Bronchial epithelial cell (primary cell): Measurements from ENCODE around the gene SEMA4C. TPM values are rescaled to one million over a fixed set of nuclear protein-coding genes. Genes with fewer than 3 reads are reported as not detected.

Source experiments
- DNase-seq: peaks from one replicate; pipeline ENCODE4 v3.0.0-alpha.2; 2010; ENCODE audit warnings: low read depth
- FAIRE-seq: peaks from 2 replicates; lab custom pipeline; 2011; peaks lifted over from hg19 to GRCh38; lab: Jason Lieb, UNC
- H3K27me3 ChIP-seq: 2 replicates; pipeline ENCODE4 v1.5.1; 2011; ENCODE audit warnings: low read length; ENCODE audit not compliant: control insufficient read depth, insufficient read depth
- H3K36me3 ChIP-seq: 2 replicates; pipeline ENCODE4 v1.5.1; 2011; ENCODE audit warnings: low read length; ENCODE audit not compliant: control insufficient read depth, insufficient read depth
- H3K4me3 ChIP-seq: 2 replicates; pipeline ENCODE4 v1.5.1; 2011; ENCODE audit warnings: mild to moderate bottlenecking, low read depth, low read length, control low read depth
- total RNA-seq: library from RNA; depleted of rRNA; stranded (reverse); fragments of >200 nt; gene quantifications from 2 replicates; pipeline ENCODE4 v1.2.1, GENCODE V29; 2014
- TF ChIP-seq, protein P1 (sequence below): IDR thresholded peaks from 2 replicates; pipeline ENCODE4 v1.5.1; 2011; ENCODE audit warnings: mild to moderate bottlenecking, moderate library complexity, low read length, control low read depth, inconsistent platforms; ENCODE audit not compliant: insufficient read depth, severe bottlenecking

SEMA4C gene
- total RNA-seq, 1 donor from 2014 or later, result 8.2 TPM

DNA sequence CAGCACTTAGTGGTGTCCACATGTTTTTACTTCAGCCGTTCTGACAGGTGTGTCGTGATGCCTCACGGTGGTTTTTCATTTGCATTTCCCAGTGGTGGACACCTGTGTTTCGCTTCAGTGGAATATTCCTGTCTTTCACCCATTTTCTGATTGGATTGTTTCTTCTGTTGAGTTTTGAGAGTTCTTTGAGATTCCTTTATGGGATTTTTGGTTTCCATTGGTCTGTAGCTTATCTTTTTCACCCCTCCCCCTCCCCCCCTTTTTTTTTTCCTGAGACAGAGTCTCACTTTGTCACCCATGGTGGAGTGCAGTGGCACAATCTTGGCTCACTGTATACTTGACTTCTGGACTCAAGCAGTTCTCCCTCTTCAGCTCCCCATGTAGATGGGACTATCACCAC, 34.0 kb downstream of the SEMA4C start:
- Histone ChIP-seq H3K4me3 (no peak overlapping the region), H3K27me3 (no peaks in the 10 kb centered on the region), H3K36me3 (peaks cover 4% of the 10 kb centered on the region)
- TF ChIP-seq, protein P1, sequence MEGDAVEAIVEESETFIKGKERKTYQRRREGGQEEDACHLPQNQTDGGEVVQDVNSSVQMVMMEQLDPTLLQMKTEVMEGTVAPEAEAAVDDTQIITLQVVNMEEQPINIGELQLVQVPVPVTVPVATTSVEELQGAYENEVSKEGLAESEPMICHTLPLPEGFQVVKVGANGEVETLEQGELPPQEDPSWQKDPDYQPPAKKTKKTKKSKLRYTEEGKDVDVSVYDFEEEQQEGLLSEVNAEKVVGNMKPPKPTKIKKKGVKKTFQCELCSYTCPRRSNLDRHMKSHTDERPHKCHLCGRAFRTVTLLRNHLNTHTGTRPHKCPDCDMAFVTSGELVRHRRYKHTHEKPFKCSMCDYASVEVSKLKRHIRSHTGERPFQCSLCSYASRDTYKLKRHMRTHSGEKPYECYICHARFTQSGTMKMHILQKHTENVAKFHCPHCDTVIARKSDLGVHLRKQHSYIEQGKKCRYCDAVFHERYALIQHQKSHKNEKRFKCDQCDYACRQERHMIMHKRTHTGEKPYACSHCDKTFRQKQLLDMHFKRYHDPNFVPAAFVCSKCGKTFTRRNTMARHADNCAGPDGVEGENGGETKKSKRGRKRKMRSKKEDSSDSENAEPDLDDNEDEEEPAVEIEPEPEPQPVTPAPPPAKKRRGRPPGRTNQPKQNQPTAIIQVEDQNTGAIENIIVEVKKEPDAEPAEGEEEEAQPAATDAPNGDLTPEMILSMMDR, result no peak
- FAIRE-seq, result no peak
- no peak for DNase-seq

DNA sequence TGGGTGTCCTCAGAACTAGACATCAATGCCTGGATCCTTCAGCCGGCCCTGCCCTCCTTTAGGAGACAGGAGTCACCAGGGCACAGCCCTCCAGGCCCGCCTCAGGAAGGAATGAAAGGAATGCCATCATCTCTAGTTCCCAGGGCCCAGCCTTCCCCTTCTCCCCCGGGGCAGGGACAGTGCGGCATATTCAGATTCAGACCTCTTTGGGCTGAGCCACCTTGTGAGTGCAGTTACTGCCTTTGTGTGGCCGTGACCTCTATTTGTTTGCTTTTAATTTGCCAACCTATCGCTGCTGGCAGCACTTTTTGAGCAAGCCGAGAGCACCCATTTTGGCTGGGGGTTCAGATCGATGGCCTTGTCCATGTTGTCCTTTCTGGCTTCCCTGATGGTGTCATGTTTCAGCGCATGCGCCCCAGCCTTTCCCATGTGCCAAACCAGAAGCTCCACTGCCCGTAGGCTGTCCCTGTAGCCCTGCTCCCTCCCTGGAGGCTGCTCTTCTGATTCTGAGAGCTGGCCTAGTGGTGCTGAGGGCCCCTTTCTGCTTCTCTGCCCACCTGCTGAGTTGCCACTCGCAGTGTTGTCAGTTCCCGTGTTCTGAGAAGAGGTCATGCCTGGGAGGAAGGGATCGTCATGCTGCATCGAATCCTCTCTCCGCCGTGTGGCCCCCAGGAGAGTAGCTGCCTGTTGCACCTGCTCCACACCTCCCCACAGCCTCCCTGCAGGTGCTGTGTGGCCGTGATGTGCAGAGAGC, 36.9 kb downstream of the SEMA4C start:
- FAIRE-seq, result peak; percentile 94
- H3K4me3 ChIP-seq, result no peak overlapping the region

DNA sequence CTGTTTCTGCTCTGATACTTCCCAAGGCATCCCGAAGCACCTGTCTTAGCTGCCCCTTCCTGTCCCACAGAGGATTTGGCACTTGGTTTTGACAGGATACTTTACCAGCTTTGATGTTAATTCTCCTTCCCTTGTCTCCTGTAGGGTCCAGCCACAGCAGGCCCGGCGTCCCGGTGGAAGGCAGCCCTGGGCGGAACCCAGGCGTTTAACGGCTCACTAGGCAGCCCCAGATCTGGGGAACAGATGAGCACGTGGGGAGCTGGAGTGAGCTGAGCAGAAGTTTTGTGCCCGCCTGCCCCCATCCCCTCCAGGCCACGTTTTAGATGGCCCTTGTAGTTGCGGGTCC, 37.5 kb downstream of the SEMA4C start:
- Histone ChIP-seq H3K27me3 (no peaks in the 10 kb centered on the region), H3K4me3 (no peak overlapping the region), H3K36me3 (peaks cover 16% of the 10 kb centered on the region)
- DNase-seq, result no peak
- TF ChIP-seq, protein P1, result no peak
- no peak for FAIRE-seq

More for the DNA sequence above, 36.9 kb downstream of the SEMA4C start:
- peak; percentile 59 for DNase-seq
- TF ChIP-seq, protein P1, result no peak
- H3K36me3 ChIP-seq, result peaks cover 11% of the 10 kb centered on the region
- no peaks in the 10 kb centered on the region for H3K27me3 ChIP-seq

DNA sequence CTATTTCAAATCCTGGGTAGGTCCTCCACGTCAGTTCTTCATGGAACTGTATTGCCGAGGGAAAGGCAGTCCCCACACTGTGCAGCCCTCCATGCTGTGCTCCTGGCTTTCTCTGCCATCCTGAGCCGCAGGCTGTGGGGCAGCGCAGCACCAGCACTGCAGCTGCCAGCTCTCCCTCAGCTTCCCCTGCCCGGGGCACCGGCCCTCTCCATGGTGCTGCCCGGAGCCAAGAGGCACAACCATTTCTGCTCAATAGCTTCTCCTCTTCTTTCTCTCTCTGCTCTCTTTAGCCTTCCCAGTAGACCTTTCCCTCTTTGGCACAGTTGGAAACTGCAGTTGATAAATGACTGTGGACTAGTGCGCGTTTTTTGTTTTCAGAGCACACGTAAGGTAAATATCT, 38.2 kb downstream of the SEMA4C start:
- FAIRE-seq, result no peak
- Histone ChIP-seq H3K36me3 (peaks cover 17% of the 10 kb centered on the region), H3K4me3 (no peak overlapping the region), H3K27me3 (no peaks in the 10 kb centered on the region)
- no peak for DNase-seq
- TF ChIP-seq, protein P1, result no peak

DNA sequence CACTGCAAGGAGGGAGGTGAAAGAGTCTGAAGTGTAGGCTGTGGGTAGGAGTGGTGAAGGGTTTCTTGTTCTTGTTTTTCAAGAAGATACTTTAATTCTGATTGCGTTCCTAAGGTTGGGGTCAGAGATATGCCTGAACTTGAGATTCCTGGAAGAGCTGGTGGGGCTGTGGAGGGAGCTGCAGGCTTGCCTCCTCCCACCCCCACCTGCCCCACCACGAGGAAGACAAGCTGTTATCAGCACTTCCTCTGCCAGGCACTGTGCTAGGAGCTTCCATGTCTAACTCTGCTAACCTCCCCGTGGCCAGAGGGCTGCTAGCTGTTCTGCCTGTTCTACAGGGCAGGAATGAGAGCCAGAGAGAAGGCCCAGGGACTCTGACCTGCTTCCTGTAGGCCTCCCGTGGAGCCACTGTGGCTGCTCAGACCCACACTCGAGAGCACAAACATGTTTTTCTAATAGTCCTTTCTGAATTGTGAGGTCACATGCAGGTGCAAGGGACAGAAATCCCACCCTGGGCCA, 39.8 kb downstream of the SEMA4C start:
- H3K27me3 ChIP-seq, result no peaks in the 10 kb centered on the region
- FAIRE-seq, result no peak
- H3K4me3 ChIP-seq, result no peak overlapping the region
- peaks cover 17% of the 10 kb centered on the region for H3K36me3 ChIP-seq
- TF ChIP-seq, protein P1, result no peak
- no peak for DNase-seq
